HepG2 (cell line): ENCODE data around the gene NKD2.

Source experiments
- BRCA1 ChIP-seq: sonication (generic); formaldehyde crosslinking; IDR thresholded peaks from 2 replicates; pipeline ENCODE4 v1.4.0; 2020; ENCODE audit warnings: missing genetic modification reagents
- KAT8 ChIP-seq: IDR thresholded peaks from 2 replicates; pipeline ENCODE4 v1.6.1; 2016; ENCODE audit warnings: missing genetic modification reagents, missing compliant biosample characterization
- MEIS2 ChIP-seq: sonication (generic); formaldehyde crosslinking; IDR thresholded peaks from 2 replicates; pipeline ENCODE4 v1.9.0; 2021; ENCODE audit warnings: mild to moderate bottlenecking, missing genetic modification reagents
- NR3C1 ChIP-seq: sonication (generic); formaldehyde crosslinking; IDR thresholded peaks from 2 replicates; pipeline ENCODE4 v1.4.0; 2020; ENCODE audit warnings: missing genetic modification reagents
- SRY ChIP-seq: sonication (generic); formaldehyde crosslinking; IDR thresholded peaks from 2 replicates; pipeline ENCODE4 v1.8.0; 2022; ENCODE audit warnings: mild to moderate bottlenecking, missing genetic modification reagents
- U2AF1 ChIP-seq: fragments of 200-400 bp; formaldehyde crosslinking; optimal IDR thresholded peaks from 2 replicates; pipeline ENCODE3; 2017; ENCODE audit warnings: mild to moderate bottlenecking, low read depth, low read length
- ZNF136 ChIP-seq: sonication (generic); formaldehyde crosslinking; IDR thresholded peaks from 2 replicates; pipeline ENCODE4 v1.8.1; 2022; ENCODE audit warnings: low read depth, mild to moderate bottlenecking, moderate library complexity, missing genetic modification reagents
- ZNF274 ChIP-seq: sonication (generic); formaldehyde crosslinking; IDR thresholded peaks from 2 replicates; pipeline ENCODE4 v1.5.1; 2020; ENCODE audit warnings: mild to moderate bottlenecking, missing genetic modification reagents
- TF ChIP-seq, protein P1 (sequence below): sonication (generic); formaldehyde crosslinking; IDR thresholded peaks from 2 replicates; pipeline ENCODE4; 2020; ENCODE audit warnings: missing genetic modification reagents, mild to moderate bottlenecking, borderline replicate concordance
- TF ChIP-seq, protein P2 (sequence below): sonication (generic); formaldehyde crosslinking; IDR thresholded peaks from 2 replicates; pipeline ENCODE4 v1.4.0; 2020; ENCODE audit warnings: missing genetic modification reagents
- TF ChIP-seq, protein P3 (sequence below): sonication (generic); formaldehyde crosslinking; IDR thresholded peaks from 2 replicates; pipeline ENCODE4 v1.4.0; 2020; ENCODE audit warnings: missing genetic modification reagents, borderline replicate concordance

DNA sequence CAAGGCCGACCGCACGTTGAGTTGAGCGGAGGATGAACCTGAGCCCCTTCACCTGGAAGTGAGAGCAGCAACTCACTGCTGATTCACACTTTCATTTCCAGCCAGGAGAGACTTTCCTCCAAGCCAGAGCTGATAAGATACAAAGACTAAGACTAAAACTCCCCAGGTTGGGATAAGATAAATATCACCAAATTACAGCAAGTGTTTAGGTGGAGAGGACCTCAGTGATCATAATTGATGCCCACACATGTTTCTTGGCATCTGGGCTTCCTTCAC is 6.4 kb upstream of the NKD2 start:
- TF ChIP-seq KAT8 (CRISPR knock-in tag) (no peak), ZNF274 (CRISPR knock-in tag) (no peak), SRY (no peak), U2AF1 (no peak), BRCA1 (CRISPR knock-in tag) (no peak), NR3C1 (no peak), ZNF136 (CRISPR knock-in tag) (no peak), MEIS2 (CRISPR knock-in tag) (no peak)
- TF ChIP-seq, protein P1, sequence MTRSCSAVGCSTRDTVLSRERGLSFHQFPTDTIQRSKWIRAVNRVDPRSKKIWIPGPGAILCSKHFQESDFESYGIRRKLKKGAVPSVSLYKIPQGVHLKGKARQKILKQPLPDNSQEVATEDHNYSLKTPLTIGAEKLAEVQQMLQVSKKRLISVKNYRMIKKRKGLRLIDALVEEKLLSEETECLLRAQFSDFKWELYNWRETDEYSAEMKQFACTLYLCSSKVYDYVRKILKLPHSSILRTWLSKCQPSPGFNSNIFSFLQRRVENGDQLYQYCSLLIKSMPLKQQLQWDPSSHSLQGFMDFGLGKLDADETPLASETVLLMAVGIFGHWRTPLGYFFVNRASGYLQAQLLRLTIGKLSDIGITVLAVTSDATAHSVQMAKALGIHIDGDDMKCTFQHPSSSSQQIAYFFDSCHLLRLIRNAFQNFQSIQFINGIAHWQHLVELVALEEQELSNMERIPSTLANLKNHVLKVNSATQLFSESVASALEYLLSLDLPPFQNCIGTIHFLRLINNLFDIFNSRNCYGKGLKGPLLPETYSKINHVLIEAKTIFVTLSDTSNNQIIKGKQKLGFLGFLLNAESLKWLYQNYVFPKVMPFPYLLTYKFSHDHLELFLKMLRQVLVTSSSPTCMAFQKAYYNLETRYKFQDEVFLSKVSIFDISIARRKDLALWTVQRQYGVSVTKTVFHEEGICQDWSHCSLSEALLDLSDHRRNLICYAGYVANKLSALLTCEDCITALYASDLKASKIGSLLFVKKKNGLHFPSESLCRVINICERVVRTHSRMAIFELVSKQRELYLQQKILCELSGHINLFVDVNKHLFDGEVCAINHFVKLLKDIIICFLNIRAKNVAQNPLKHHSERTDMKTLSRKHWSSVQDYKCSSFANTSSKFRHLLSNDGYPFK (CRISPR knock-in tag): no peak
- TF ChIP-seq, protein P2, sequence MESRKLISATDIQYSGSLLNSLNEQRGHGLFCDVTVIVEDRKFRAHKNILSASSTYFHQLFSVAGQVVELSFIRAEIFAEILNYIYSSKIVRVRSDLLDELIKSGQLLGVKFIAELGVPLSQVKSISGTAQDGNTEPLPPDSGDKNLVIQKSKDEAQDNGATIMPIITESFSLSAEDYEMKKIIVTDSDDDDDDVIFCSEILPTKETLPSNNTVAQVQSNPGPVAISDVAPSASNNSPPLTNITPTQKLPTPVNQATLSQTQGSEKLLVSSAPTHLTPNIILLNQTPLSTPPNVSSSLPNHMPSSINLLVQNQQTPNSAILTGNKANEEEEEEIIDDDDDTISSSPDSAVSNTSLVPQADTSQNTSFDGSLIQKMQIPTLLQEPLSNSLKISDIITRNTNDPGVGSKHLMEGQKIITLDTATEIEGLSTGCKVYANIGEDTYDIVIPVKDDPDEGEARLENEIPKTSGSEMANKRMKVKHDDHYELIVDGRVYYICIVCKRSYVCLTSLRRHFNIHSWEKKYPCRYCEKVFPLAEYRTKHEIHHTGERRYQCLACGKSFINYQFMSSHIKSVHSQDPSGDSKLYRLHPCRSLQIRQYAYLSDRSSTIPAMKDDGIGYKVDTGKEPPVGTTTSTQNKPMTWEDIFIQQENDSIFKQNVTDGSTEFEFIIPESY (CRISPR knock-in tag): no peak
- TF ChIP-seq, protein P3, sequence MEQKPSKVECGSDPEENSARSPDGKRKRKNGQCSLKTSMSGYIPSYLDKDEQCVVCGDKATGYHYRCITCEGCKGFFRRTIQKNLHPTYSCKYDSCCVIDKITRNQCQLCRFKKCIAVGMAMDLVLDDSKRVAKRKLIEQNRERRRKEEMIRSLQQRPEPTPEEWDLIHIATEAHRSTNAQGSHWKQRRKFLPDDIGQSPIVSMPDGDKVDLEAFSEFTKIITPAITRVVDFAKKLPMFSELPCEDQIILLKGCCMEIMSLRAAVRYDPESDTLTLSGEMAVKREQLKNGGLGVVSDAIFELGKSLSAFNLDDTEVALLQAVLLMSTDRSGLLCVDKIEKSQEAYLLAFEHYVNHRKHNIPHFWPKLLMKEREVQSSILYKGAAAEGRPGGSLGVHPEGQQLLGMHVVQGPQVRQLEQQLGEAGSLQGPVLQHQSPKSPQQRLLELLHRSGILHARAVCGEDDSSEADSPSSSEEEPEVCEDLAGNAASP (CRISPR knock-in tag): no peak
